ENCODE measurements around the gene UVSSA. TPM values are rescaled to one million over a fixed set of nuclear protein-coding genes. Genes with fewer than 3 reads are reported as not detected.
A peak's percentile ranks its signal among the peaks of the same experiment; 100 is the strongest.
"Not testable (repeated sequence)": the region's sequence is repeated elsewhere in the genome, so short reads cannot be mapped to it uniquely, and the experiment has no call there.

UVSSA gene
- polyA plus RNA-seq, 6 donors from 2014 or later = 2.0 to 5.6 (median 3.0) TPM

DNA sequence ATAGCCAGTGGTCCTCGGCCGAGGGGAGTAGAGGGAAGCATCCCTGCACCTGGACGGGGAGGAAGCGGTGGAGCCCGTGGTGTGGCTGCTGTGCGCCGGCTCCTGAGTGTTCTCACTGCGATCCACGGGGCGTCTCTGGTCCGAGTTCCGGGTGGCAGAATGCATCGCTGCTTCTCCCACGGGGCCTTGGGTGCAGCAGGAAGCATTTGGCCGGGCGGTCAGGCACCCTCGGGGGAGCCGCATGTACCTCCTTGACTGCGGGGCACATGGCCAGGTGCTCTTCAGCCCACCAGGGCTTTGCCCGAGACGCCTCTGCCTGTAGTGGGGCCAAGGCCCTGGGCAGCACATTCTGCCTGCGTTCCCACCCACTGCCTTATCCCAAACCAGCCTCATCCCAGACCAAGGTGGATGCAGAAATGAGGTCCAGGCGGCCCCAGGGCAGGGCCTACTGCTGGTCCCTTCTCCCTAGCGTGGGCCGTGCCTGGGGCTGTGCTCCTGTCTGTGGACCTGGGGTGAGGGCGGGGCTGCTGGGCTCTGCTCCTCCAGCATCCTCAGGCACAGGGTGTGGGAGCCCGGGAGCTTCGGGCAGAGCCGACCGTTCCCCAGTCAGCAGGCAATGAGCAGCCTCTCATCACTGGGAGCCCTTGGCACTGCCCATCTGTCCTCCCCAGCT is 31.7 kb downstream of the UVSSA start:
- Mint-ChIP-seq H3K9me3 (peaks cover 0 to under 1% (median 0%) of the 10 kb centered on the region in 7 donors), H3K4me3 (no peak overlapping the region), H3K4me1 (peaks cover 0 to 2% (median 0%) of the 10 kb centered on the region in 3 donors), H3K27me3 (no peaks in the 10 kb centered on the region), H3K27ac (no peak overlapping the region), H3K36me3 (peaks cover under 1 to 4% of the 10 kb centered on the region in 2 donors)
- ATAC-seq (ENCODE audit: low read depth in 2 of 2) = no peak
- DNase-seq = no peak

DNA sequence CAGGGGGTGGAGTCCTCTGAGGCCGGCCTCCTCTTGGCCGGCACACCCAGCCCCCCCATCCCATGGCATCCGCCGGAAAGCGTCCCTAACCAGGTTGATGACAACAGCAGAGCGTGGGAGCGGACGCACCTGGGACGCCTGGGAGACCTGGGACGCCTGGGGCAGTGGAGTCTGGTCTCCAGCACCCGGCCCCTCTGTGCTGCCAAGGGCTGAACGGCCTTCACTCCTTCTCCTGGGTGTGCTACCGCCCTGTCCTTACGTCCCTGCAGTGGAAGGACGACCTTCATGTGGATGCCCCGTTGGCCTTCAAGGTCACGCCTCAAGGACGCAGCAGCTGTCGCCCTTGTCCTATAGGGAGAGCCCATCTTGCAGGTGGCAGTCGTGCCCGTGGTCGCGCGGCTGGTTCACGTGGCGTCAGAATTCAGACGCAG is 32.4 kb downstream of the UVSSA start:
- no peaks in the 10 kb centered on the region for H3K27me3 Mint-ChIP-seq
- no peaks in the 10 kb centered on the region for H3K9me3 Mint-ChIP-seq
- H3K36me3 Mint-ChIP-seq = no peaks in the 10 kb centered on the region
- peak overlapping the region in 1 of 6 donors; percentile 76 for H3K27ac Mint-ChIP-seq
- no peaks in the 10 kb centered on the region for H3K4me1 Mint-ChIP-seq
- H3K4me3 Mint-ChIP-seq = no peak overlapping the region
- DNase-seq (no peak), ATAC-seq (ENCODE audit: low read depth in 2 of 2) (no peak)

DNA sequence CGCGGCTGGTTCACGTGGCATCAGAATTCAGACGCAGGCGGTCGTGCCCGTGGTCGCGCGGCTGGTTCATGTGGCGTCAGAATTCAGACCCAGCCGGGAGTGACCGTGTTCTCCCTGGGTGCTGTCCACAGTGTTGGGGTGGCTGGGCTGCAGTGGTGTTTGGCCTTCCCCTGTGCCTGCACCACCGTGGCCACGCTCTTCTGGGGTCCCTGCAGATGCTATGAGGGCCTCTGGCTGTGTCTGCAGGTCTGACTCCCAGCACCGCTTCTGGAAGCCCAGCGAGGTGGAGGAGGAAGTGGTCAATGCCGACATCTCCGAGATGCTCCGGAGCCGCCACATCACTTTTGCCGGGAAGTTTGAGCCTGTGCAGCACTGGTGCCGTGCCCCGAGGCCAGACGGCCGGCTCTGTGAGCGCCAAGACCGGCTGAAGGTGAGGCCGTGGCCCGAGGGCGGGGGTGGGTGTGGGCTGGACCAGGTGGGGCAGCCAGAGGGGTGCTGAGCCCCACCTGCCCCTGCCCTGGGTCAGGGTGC is 32.9 kb downstream of the UVSSA start:
- H3K4me1 Mint-ChIP-seq = no peaks in the 10 kb centered on the region
- no peak overlapping the region for H3K27ac Mint-ChIP-seq
- ATAC-seq (ENCODE audit: low read depth in 2 of 2) (no peak), DNase-seq (no peak)
- H3K36me3 Mint-ChIP-seq = no peaks in the 10 kb centered on the region
- no peak overlapping the region for H3K4me3 Mint-ChIP-seq
- H3K9me3 Mint-ChIP-seq = no peaks in the 10 kb centered on the region
- no peaks in the 10 kb centered on the region for H3K27me3 Mint-ChIP-seq

DNA sequence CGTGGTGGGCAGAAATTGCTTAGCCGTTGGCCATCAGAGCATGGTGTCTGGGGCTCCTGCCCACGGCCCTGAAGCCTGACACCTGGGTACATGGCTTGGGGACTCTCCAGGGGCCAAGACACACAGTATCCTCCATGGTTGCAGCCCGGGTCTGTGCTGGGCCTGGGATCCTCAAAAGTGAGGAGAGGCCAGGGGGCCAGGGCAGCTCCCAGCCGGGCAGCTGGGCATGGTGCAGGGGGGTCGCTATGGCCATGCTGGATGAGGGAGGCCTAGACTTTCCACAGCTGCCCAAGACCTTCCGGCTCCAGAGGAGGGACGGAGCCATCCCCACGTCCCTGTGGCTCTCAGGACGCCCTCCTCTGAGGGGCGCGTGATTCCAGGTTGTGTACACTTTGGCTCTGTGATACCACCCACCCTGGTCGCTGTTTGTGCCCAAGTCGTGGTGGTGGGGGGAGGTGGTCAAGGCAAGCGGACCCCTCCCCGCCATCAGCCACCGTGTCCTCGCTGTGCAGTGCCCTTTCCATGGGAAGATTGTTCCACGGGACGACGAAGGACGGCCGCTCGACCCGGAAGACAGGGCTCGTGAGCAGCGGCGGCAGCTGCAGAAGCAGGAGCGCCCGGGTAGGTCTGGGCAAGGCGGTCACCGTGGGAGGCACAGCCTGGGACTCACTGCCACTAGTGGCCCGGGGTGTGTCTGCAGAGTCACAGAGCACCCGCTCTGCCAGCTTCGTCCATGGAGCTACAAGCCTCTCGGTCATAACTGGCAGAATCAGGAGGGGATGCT is 33.6 kb downstream of the UVSSA start:
- Mint-ChIP-seq H3K27me3 (no peaks in the 10 kb centered on the region), H3K9me3 (no peaks in the 10 kb centered on the region), H3K4me1 (no peaks in the 10 kb centered on the region), H3K4me3 (no peak overlapping the region), H3K36me3 (no peaks in the 10 kb centered on the region), H3K27ac (no peak overlapping the region)
- ATAC-seq (ENCODE audit: low read depth in 2 of 2) (no peak), DNase-seq (no peak)

DNA sequence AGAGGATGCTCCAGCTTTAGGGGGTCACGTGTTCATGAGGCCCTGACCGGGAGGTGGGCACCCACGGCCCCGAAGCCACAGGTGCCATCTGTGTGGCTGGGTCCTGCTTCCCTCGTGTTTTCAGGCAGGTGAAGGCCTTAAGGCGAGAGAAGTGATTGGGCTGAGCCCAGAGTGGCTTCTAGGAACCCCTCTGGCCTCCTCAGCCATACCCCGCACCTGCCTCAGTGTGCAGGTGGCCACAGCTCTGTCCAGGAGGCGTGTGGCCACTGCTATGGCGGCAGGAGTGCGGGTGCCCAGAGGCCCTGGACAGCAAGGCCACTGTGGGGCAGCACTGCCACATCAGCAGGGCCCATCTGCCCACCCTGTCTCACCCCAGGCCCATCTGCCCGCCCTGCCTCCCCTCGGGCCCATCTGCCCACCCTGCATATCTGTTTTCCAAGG is 34.2 kb downstream of the UVSSA start:
- no peaks in the 10 kb centered on the region for H3K36me3 Mint-ChIP-seq
- H3K27ac Mint-ChIP-seq = no peak overlapping the region
- no peak for ATAC-seq (ENCODE audit: low read depth in 2 of 2)
- no peaks in the 10 kb centered on the region for H3K9me3 Mint-ChIP-seq
- DNase-seq = no peak
- no peak overlapping the region for H3K4me3 Mint-ChIP-seq
- no peaks in the 10 kb centered on the region for H3K4me1 Mint-ChIP-seq
- H3K27me3 Mint-ChIP-seq = no peaks in the 10 kb centered on the region

DNA sequence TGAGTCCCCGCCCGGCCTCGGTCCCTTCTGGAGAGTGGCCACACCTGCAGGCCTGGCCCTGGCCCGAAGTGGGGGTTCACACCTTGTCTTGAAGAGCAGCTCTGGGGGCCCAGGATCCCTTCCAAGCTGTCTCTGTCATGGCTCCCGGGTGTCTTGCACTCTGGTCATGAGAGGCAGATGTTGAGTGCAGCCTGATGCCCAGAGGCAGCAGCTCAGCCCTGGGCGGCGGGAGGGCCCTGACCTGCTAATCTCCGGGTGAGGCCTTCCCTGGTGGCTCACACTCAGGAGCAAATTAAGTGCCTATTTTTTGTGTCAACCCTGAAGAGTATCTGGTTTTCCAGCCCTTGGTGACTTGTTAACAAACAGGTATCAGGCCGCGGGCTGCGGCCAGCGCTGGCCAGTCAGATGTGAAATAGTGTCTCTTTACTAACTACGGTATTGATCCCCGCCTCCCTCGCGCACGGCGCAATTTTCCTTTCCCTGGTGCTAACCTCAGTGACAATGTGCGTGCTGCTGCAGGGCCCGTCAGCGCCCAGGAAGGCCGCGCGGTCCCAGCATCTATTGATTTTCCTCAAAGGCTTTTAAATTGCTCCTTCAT is 35.0 kb downstream of the UVSSA start:
- Mint-ChIP-seq H3K36me3 (no peaks in the 10 kb centered on the region), H3K27ac (peak overlapping the region in 1 of 6 donors; percentile 65), H3K4me1 (no peaks in the 10 kb centered on the region), H3K4me3 (no peak overlapping the region), H3K27me3 (no peaks in the 10 kb centered on the region), H3K9me3 (no peaks in the 10 kb centered on the region)
- DNase-seq (no peak), ATAC-seq (ENCODE audit: low read depth in 2 of 2) (no peak)

DNA sequence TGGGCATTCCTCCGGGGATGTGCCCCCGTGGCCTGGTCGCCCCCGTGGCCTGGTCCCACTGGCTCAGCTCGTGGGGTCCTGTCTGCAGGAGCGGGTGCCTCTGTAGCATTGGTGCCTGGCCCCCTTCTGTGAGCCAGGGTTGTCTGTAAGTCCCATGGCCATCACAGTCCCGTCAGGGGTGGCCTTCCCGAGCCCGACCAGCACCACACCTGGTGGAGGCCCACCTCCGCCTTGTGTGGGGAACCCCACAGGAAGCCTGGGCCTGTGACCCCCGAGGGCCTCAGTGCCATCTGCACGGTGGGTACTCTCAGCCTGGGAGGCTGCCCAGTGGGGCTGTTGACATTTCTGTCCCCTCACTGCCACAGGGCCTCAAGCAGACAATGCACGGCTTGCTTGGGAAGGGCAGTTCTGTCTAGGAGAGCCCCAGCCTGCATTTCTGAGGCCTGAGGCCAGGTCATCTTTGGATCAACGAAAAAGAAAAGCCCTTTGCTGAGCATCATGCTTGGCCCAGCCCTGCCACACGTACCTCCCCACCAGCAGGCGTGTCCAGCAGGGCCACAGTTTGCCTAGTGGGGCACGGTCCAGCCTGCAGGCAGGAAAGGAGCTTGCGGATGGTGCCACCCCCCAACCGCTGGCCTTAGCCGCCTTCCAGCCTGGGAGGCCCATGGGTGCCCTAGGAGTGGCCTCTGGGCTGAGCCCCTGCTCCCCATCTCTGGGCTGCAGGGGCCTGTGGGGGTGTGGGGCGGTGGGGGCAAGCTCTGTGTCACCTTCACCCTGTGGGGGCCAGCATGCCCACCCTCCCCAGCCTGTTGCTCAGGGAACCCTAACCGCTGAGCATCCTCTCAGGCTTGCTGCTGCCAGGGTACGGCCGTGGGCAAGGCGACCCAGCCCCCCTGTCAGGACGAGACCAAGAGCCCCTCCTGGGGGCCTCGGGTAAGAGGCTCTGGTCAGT is 36.0 kb downstream of the UVSSA start:
- Mint-ChIP-seq H3K27me3 (no peaks in the 10 kb centered on the region), H3K36me3 (peaks cover 7 to 8% of the 10 kb centered on the region in 2 donors), H3K4me1 (no peaks in the 10 kb centered on the region), H3K4me3 (no peak overlapping the region), H3K27ac (no peak overlapping the region), H3K9me3 (peaks cover 0 to 3% (median 0%) of the 10 kb centered on the region in 7 donors)
- DNase-seq (no peak), ATAC-seq (ENCODE audit: low read depth in 2 of 2) (no peak)

DNA sequence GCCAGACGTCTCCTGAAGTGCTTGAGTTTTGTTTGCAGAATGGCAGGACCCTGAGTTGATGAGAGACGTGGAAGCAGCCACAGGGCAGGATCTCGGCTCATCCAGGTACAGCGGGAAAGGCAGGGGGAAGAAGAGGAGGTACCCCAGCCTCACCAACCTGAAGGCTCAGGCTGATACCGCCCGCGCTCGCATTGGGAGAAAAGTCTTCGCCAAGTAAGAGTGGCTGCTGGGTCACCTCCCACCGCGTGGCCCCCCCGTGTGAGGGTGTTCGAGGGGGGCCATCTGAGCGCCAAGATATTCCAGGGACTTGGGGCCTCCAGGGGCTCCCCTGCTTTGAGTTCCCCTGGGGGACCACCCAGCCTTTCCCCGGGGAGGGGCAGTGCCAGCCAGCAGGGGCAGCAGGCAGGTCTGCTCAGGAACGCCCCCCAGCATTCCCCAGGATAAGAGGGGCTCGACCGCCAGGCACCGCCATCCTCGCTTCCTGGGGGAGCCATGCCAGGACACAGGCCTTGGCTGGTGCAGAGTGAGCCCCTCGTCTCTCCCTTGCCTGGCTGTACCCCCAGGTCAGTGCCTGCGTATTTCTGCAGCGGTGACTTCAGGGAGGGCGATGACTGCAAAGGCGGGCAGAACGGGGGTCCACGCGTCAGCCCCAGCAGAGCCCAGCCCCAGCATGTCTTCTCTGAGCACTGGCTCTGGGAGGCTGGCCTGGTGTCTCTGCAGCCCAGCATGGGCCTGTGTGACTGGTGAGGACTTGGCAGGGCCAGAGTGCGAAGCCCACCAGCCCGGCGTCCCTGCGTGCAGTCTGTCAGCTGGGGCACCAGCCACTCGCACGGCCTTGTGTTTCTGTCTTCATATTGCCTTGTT is 37.0 kb downstream of the UVSSA start:
- Mint-ChIP-seq H3K36me3 (peaks cover 16 to 17% of the 10 kb centered on the region in 2 donors), H3K4me1 (no peaks in the 10 kb centered on the region), H3K27me3 (no peaks in the 10 kb centered on the region), H3K4me3 (no peak overlapping the region), H3K9me3 (peaks cover 0 to 11% (median 5%) of the 10 kb centered on the region in 7 donors), H3K27ac (no peak overlapping the region)
- no peak for ATAC-seq (ENCODE audit: low read depth in 2 of 2)
- no peak for DNase-seq

DNA sequence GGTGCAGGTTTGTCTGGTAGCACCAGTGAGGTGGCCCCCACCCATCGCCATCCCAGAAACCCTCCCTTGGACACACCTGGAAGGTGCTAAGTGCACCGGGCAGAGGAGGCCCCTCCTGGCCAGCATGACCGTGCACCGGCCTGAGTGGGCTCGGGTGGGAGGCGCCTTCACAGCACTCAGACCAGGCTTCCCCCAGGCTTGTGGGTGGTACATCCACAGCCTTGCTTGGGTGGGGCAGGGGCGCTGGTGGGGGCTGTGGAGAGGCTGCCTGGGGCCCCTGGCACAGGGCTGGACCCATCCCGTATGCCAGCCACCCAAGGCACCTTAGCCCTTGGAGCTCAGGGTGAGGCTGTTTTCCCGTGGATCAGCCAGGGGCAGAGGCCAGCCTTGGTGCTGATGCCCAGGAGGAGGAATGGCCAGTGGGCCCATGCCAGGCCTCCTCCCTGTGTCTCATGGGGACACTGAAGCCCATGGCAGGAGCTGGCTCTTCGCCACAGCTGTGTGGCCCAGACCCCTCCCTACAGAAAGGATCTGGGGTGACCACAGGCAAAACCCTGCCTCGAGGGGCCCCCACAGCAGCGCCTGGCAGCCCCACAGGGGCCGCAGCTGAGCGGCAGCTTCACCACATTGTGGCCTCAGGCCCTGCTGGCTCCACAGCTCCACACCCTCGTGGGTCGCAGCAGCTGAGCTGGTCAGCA is 37.8 kb downstream of the UVSSA start:
- DNase-seq (no peak), ATAC-seq (ENCODE audit: low read depth in 2 of 2) (no peak)
- H3K9me3 Mint-ChIP-seq = peaks cover 0 to 17% (median 13%) of the 10 kb centered on the region in 7 donors
- no peak overlapping the region for H3K27ac Mint-ChIP-seq
- H3K27me3 Mint-ChIP-seq = no peaks in the 10 kb centered on the region
- H3K4me3 Mint-ChIP-seq = no peak overlapping the region
- H3K4me1 Mint-ChIP-seq = no peaks in the 10 kb centered on the region
- H3K36me3 Mint-ChIP-seq = peaks cover 21 to 22% of the 10 kb centered on the region in 2 donors

DNA sequence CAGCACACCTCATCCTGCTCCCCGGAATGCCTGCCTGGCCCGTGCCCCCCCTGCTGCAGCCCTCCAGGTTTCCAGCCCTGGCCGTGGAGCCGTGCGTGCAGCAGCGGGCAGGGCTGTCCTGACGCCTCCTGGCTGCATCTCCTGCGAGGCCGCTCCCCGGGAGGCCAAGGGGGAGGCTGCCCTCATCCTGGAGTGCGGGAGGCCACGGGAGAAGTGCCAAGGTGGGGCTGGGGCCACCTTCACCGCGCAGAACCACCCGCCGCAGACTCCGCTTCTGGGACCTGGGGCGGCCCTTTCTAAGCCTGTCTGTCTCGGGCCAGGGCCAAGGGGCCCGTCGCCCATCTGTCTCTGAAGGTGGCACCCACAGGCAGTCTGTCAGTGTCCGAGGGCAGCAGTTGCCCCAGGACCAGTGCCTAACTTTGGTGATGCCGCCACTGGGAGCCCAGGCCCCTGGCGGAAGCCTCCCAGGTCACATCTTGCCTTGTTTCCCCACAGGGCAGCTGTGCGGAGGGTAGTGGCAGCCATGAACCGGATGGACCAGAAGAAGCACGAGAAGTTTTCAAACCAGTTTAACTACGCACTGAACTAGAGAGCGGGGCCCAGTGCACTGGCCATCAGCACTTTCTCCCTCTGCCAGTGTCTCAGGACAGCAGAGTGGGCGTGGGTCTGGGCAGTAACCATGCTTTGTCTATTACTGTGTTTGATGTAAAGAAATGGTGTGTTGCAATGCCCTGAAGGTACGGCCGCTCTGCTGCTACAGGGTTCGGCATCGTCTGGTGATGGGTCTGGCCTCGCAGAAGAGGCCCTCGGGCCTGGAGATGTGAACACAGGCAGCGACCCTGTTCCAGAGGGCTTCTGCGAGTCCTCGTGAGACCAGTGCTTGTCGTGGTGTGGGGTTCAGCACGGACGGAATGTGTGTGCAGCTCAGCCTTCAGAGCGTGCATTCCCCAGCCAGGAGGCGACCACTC is 38.6 kb downstream of the UVSSA start:
- ATAC-seq (ENCODE audit: low read depth in 2 of 2) = no peak
- Mint-ChIP-seq H3K27ac (no peak overlapping the region), H3K27me3 (no peaks in the 10 kb centered on the region), H3K4me1 (no peaks in the 10 kb centered on the region), H3K9me3 (peaks cover 0 to 21% (median 13%) of the 10 kb centered on the region in 7 donors), H3K36me3 (peaks cover 24 to 25% of the 10 kb centered on the region in 2 donors), H3K4me3 (no peak overlapping the region)
- no peak for DNase-seq

DNA sequence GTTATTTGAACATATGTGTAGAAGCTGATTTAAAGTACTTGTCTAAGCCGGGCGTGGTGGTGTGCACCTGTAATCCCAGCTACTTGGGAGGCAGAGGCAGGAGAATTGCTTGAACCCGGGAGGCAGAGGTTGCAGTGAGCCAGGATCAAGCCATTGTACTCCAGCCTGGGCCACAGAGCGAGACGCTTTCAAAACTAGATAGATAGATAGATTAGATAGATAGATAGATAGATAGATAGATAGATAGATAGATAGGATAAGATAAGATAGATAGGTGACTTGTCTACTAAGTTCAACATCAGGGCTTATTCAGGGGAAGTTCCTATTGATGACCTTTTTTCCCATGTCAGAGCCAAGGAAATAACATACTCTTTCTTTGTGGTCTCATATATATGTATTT is 46.4 kb downstream of the UVSSA start:
- not testable (repeated sequence) for H3K4me3 Mint-ChIP-seq; ATAC-seq (ENCODE audit: low read depth in 2 of 2); H3K4me1 Mint-ChIP-seq; H3K27ac Mint-ChIP-seq; DNase-seq; H3K27me3 Mint-ChIP-seq
- Mint-ChIP-seq H3K36me3 (peaks cover 21% of the 10 kb centered on the region in 2 donors), H3K9me3 (peaks cover 0 to 26% (median 16%) of the 10 kb centered on the region in 7 donors)

Measured in naive B cell (primary cell).